ENCODE data around the gene PAK6.

Gene PAK6

DNA sequence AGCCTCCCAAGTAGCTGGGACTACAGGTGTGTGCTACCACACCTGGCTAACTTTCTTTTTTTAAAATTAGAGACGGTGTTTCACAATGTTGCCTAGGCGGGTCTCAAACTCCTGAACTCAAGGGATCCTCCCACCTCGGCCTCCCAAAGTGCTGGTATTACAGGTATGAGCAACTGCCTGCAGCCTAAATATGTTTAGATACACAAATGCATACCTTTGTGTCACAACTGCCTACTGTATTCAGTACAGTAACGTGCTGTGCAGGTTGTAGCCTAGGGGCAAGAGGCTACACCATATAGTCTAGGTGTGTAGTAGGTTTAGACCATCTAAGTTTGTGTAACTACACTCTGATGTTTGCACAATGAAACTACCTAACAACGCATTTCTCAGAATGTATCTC, 9.5 kb upstream of the PAK6 start:
- TF ChIP-seq CTCF (IDR thresholded peaks at IDR 0.05) = no peak
- no peak overlapping the region for H3K27ac ChIP-seq
- no peaks in the 10 kb centered on the region for H3K36me3 ChIP-seq
- H3K4me3 ChIP-seq = no peak overlapping the region
- H3K9me3 ChIP-seq = no peaks in the 10 kb centered on the region
- H3K4me1 ChIP-seq = no peaks in the 10 kb centered on the region
- H3K27me3 ChIP-seq = no peaks in the 10 kb centered on the region
- intact Hi-C loops (cut with DNase I; ENCODE audit: low total_unique reads) = no loop called here
- no peak for DNase-seq

DNA sequence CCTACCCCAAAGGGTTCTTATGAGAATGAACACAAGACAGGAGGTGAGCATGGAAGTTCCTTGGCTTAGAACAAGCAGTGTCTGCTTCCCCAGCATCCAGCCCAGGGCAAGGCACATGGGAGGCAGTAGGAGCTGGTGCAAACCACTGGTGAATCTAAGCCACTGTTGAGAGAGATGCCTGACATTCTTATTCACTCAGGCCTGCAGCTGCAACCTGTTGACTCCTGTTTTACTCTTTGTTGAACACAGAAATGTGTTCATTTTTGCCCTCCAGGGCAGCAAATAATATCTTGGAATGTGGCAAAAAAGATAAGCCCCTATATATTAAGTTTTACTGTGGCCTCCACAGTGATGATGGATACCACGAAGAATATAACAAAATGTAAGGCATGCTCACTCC, 8.9 kb upstream of the PAK6 start:
- H3K36me3 ChIP-seq = no peaks in the 10 kb centered on the region
- no peaks in the 10 kb centered on the region for H3K9me3 ChIP-seq
- intact Hi-C loops (cut with DNase I; ENCODE audit: low total_unique reads) = no loop called here
- TF ChIP-seq CTCF (IDR thresholded peaks at IDR 0.05) = no peak
- no peak for DNase-seq
- no peaks in the 10 kb centered on the region for H3K4me1 ChIP-seq
- no peaks in the 10 kb centered on the region for H3K27me3 ChIP-seq
- H3K27ac ChIP-seq = no peak overlapping the region
- no peak overlapping the region for H3K4me3 ChIP-seq

DNA sequence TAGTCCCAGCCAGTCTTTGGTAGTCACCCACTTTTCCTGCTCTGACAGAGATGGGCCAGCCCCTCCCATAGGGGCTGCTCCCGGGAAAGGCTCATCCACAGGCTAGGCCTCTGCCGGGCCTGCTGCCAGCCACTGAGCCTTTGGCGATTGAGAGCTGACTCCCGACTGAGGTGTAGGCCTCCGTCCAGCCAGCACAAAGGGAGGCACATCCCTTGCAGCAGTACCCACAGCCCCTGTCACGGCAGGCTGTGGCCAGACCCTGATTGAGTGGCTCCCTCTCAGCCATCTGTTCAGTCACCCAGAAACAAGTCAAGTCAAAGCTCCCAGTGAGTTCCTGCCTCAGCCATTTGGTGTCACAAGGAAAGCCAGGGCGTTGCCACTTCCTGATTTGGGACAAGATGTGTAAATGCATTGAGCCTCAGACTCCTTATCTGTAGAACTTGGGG, 6.2 kb upstream of the PAK6 start:
- intact Hi-C loops (cut with DNase I; ENCODE audit: low total_unique reads) = no loop called here
- TF ChIP-seq CTCF (IDR thresholded peaks at IDR 0.05) = no peak
- DNase-seq = peak in 1 of 2 donors; percentile 60
- Histone ChIP-seq H3K4me3 (no peak overlapping the region), H3K9me3 (no peaks in the 10 kb centered on the region), H3K27me3 (no peaks in the 10 kb centered on the region), H3K36me3 (no peaks in the 10 kb centered on the region), H3K27ac (no peak overlapping the region), H3K4me1 (no peaks in the 10 kb centered on the region)

DNA sequence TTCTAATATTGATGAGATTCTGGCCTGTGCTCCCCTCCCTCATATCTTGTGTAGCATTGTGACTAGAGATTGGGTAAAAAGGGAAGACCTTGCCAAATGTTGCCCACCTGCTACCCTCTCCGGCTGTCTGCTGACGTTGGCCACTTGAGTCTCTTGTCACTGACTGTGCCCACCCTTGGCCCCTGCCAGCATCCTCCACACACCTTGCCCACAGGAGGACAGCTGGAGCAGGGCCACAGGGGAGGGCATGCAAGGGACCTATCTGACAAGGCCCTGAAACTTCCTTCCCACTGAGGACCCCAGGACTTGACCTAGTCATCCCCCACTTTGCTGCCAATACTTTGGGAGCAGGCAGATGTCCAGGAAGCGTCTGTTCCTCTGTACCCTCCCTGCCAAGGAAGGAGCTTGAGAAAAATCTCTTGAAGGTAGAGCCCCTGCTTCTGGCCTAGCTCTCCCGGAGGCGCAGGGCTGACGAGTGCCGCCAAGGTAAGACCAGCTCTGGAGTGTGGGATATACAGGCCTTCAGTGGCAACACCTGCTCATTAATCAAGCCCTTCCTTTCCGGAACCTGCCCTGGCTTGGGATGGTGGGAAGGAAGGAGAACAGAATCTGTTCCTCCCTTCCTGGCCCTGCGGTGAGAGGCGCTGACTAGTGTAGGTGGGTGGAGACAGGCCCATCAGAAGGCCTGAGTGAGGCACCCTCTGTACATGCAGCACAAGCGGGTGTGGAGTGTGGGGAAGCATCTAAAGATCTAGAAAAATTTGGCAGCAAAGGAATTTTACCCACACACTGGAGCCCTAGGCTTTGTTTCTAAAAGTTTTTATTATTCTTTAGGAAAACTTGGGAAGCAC, 4.9 kb upstream of the PAK6 start:
- H3K4me1 ChIP-seq = peaks cover 0 to 8% (median 5%) of the 10 kb centered on the region in 4 donors
- H3K27ac ChIP-seq = no peak overlapping the region
- intact Hi-C loops (cut with DNase I; ENCODE audit: low total_unique reads) = no loop called here
- no peak overlapping the region for H3K4me3 ChIP-seq
- H3K9me3 ChIP-seq = no peaks in the 10 kb centered on the region
- peaks cover 0 to 10% of the 10 kb centered on the region in 2 donors for H3K27me3 ChIP-seq
- no peaks in the 10 kb centered on the region for H3K36me3 ChIP-seq
- no peak for TF ChIP-seq CTCF (IDR thresholded peaks at IDR 0.05)
- no peak for DNase-seq

GRCh38 chr15:40234783-40235182, 4.1 kb upstream of the PAK6 start:
- Histone ChIP-seq H3K4me3 (no peak overlapping the region), H3K36me3 (no peaks in the 10 kb centered on the region), H3K9me3 (no peaks in the 10 kb centered on the region), H3K4me1 (peaks cover 0 to 16% (median 11%) of the 10 kb centered on the region in 4 donors), H3K27ac (no peak overlapping the region), H3K27me3 (peaks cover 0 to 19% of the 10 kb centered on the region in 2 donors)
- TF ChIP-seq CTCF (IDR thresholded peaks at IDR 0.05) = no peak
- no peak for DNase-seq
- intact Hi-C loops (cut with DNase I; ENCODE audit: low total_unique reads) = no loop called here

Data from tibial artery (tissue), 4 donors.